Left lobe of liver (tissue), 2 donors: ENCODE results near the gene SLC51B. TPM values are rescaled to one million over a fixed set of nuclear protein-coding genes. Genes with fewer than 3 reads are reported as not detected.
A peak's percentile ranks its signal among the peaks of the same experiment; 100 is the strongest.
"Not testable (repeated sequence)": the region's sequence is repeated elsewhere in the genome, so short reads cannot be mapped to it uniquely, and the experiment has no call there.

ENCODE experiments used
- ATAC-seq: fragments of 200-7000 bp; cut with Tn5 transposase; one replicate; pipeline ENCODE4 v1.9.1; 2020; ENCODE audit warnings: mild to moderate bottlenecking, moderate library complexity
- DNase-seq: peaks from one replicate; pipeline ENCODE4 v3.0.0-alpha.2; 2020; ENCODE audit warnings: low spot score
- total RNA-seq: library from RNA; stranded (reverse); gene quantifications from one replicate; pipeline ENCODE4 v1.2.1, GENCODE V29; 2021
- donor health status: DM: no; HTN: no; CAD: no; lungs with moderate emphysema.
- donor health status: DM: no; HTN: yes; CAD: no.

The SLC51B gene
- total RNA-seq, 1 donor from 2014 or later = 0.75 TPM

DNA sequence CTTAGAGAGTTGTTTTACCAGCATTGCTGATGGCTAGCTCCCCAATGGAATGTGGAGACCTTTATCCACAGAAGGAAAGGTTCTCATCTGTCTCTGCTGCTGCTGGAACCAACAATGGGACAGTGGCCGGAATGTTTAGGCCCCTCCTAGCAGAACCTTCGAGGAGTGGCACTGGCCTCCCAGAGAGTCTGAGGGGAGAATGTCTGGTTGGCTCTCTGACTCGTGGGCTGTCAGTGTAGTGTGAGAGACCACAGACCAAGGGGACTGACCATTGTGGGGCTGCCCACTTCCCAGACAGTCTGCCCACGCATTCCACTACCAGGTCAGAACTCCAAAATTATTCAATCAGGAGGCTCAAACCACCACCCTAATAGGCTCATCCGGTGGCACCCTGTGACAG is 17.5 kb downstream of the SLC51B start:
- DNase-seq (no peak), ATAC-seq (no peak)

DNA sequence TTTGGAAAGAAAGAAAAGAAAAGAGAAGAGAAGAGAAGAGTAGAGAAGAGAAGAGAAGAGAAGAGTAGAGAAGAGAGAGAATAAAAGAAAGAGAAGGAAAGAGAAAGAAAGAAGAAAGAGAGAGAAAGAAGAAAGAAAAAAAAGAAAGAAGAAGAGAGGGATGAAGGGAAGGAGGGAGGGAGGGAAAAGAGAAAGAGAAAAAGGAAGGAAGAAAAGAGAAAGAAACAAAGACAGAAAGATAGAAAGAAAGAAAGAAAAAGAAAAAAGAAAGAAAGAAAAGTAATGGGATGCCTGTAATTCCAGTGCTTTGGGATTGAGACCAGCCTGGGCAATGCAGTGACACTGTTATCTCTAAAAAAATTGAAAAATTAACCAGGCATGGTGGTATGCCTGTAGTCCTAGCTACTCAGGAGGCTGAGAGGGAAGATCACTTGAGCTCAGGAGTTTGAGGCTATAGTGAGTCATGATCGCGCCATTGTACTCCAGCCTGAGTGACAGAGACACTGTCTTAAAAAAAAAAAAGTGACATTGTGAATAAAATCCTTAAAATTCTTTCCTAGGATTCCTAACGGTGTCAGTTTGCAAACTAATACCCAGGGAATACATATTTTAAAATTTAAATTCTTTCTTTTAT is 20.9 kb downstream of the SLC51B start:
- no peak for DNase-seq
- ATAC-seq = no peak

DNA sequence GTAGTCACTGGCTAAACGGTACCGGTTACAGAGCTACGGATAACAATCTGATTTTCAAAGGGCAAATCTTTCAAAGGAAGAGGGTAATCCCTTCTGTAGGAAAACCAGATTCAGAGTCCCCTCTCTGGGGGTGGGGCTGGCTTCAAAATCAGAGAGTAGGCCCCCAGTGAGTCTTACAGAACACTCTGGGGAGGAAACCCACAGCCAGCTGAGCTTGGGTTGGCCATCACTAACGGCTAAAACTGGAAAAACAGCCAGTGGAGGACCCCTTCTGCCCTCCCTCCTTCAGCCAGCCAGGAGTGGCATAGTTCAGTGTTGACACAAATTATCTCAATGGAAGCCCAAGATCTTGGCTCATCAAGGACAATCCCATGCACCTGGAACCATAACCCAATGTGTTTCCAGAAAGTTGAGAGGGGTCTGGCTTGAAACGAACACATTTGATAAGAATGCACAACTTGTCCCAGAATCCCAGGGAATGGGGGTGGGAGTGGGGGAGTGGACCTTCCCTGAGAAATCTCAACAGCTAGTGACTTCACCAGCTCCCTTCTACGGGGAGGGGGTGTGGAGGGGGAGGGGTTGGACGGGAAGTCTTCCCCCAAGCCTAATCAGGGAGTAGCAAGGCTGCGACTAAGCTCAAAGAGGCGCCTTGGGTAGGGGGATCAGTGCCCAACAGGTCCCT is 21.6 kb downstream of the SLC51B start:
- ATAC-seq (no peak), DNase-seq (no peak)

DNA sequence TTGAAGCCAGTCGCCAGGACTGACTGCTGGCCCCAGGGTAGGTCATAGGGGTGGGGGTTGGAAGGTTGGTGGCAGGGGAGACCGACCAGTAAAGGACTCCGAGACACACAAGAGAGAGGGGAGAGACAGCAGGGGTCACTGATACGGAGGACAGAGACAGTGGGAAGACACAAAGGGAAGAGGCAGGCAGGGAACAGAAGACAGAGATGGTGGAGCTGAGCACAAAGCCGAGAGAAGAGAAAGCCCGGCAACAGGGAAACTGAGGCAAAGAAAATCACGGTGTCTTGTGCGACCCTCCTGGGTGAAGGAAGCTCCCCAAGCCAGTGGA is 22.1 kb downstream of the SLC51B start:
- ATAC-seq = no peak
- no peak for DNase-seq

DNA sequence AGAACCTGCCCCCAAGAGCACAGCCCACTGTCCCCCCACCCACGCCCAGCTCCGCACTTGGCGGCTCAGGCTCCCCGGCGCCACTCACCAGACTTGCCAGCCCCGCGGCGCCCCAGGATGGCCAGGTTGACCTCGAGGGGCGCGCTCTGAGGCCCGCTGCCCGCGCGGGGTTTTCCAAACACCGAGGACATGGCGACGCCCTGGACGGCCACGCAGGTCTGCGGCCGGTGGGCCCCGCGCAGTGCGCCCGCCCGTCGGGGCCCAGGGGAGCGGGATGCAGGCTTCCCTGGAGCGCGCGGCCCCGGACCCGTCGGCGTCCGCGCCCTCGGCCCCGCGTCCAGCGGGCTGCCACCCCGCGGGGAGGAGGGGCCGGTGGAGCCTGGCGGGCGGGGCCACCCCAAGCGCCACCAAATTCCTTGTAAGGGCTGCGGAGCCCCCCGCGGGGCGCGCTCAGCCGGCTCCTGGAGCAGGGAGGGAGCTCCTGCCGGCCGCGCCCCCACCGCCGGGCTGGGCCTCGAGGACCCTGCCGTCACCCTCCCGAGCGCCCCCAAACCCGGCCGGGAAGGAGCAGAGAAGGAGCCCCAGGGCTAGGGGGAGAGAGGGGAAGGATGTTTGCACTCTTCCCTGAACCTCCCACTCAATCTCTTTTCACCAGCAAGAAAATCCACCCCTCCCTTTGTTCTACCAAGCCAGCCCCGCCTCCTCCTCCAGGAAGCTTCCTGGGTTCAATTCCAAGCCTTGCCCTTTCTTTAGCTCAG is 22.6 kb downstream of the SLC51B start, which contains the start of gene RASL12:
Gene RASL12, minus strand, starts transcription at position 347 of the 758 bp plus-strand sequence. Its CDS starts 156 bp downstream, at position 191.
- ATAC-seq (no peak), DNase-seq (no peak)

- ATAC-seq = no peak
- no peak for DNase-seq
These were observed 23.2 kb downstream of the SLC51B start for GRCh38 chr15:65068403-65068788.

DNA sequence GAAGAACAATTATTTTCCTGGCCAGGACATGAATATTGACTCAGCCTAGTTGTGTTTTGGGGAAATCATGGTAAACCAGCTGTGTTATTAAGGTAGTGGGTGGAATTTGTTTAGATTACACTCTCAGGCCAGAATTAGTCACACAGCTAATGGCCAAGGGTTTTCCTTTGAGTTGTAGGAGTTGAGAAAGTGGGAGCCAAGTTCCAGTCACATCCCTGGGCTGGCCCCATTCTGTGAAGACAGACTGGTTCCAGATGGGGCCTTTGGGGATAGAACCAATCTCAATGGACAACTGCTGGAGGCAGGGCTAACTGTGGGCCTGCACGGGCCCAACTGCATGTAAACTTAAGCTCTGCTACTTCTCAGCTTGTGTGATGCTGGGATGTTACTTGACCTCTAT is 24.0 kb downstream of the SLC51B start:
- ATAC-seq (no peak), DNase-seq (no peak)

GRCh38 chr15:65069779-65070546 is 24.8 kb downstream of the SLC51B start:
- ATAC-seq = no peak
- no peak for DNase-seq

GRCh38 chr15:65071381-65071811 is 26.2 kb downstream of the SLC51B start:
- no peak for DNase-seq
- no peak for ATAC-seq

- ATAC-seq = no peak
- DNase-seq = no peak
These were observed 26.8 kb downstream of the SLC51B start for GRCh38 chr15:65072027-65072426.

DNA sequence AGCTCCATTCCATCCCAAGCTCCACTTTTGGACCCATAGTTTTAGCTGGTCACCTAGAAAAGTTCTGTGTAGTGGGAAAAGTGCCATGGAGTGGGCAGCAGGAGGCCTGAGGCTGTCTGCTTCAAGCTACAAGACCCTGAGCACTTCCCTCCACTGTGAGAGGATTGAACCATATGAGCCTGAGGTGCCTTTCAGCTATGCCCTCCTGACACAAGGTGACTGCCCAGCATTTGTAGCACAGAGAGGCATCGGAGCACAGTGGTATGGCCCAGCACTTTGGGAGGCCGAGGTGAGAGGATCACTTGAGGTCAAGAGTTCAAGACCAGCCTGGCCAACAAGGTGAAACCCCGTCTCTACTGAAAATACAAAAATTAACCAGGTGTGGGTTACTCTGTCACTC is 27.4 kb downstream of the SLC51B start:
- DNase-seq (no peak), ATAC-seq (no peak)

DNA sequence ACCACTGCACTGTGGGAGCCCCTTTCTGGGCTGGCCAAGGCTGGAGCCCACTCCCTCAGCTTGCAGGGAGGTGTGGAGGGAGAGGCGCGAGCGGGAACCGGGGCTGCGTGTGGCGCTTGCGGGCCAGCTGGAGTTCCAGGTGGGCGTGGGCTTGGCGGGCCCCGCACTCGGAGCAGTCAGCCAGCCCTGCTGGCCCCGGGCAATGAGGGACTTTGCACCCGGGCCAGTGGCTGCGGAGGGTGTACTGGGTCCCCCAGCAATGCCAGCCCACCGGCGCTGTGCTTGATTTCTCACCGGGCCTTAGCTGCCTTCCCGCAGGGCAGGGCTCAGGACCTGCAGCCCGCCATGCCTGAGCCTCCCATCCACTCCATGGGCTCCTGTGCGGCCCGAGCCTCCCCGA is 29.8 kb downstream of the SLC51B start:
- DNase-seq, ATAC-seq: not testable (repeated sequence)

- DNase-seq, ATAC-seq: not testable (repeated sequence)
These were observed 30.6 kb downstream of the SLC51B start for GRCh38 chr15:65075607-65076395.

- ATAC-seq = no peak
- no peak for DNase-seq
These were observed 31.5 kb downstream of the SLC51B start, which contains the start of gene KBTBD13 for GRCh38 chr15:65076486-65077290. Gene KBTBD13, plus strand, starts transcription at chr15:65076746. Its CDS starts 70 bp downstream, at chr15:65076816.

GRCh38 chr15:65077291-65077980 is 32.2 kb downstream of the SLC51B start:
- ATAC-seq (no peak), DNase-seq (no peak)

DNA sequence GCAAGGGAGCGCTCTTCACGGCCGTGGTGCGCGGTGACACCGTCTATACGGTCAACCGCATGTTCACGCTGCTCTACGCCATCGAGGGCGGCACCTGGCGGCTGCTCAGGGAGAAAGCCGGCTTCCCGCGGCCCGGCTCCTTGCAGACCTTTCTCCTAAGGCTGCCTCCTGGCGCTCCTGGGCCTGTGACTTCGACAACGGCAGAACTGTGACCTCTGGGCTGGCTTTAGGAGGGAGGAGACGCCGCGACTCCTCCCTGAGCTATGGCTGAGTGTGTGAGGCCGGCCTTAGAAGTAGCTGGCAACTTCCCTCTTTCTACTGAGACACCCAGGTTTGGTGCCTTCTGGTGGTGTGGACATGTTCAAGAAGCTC is 32.8 kb downstream of the SLC51B start:
- ATAC-seq (peak; percentile 81), DNase-seq (no peak)

GRCh38 chr15:65079580-65079979 is 34.4 kb downstream of the SLC51B start:
- no peak for DNase-seq
- no peak for ATAC-seq

DNA sequence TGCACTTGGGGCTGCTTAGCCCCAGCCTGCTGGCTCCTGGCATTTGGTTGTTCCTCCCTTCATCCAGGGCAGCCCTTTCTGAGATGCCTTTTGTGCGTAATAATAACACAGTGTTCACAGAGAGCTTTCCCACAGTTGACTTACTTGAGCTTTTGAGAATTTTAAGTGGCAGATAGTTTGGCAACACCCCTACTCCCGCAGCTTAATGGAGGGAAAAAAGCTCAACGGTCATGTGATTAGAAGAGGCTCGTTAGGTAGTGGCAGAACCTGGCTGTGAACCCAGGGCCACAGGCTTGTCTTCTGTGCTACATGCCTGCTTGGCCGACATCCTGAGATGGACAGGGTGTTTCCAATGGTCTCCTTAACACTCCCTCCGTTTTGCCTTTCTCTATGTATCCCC is 36.1 kb downstream of the SLC51B start:
- DNase-seq (no peak), ATAC-seq (no peak)

DNA sequence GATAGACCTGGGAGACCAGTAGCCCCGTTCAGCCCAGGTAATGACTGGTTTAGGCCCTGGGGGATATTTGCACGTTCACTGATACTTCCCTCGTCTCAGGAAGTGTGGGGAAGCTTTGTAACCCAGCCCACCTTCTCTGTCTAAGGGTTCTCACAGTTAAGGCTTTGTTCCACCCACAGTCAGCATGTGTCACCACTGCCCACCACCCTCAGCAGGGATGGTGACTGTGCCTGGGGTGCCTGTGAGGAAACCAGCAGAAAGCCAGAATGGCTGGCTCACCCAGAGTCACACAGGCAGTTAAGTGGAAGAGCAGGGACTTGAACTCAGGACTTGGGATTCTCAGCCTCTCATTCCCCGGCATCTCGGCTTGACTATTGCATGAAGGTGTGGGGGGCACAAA is 36.6 kb downstream of the SLC51B start:
- DNase-seq (no peak), ATAC-seq (no peak)
